Adrenal gland (tissue), 12 donors: ENCODE data around the gene DUSP22. TPM values are rescaled to one million over a fixed set of nuclear protein-coding genes. Genes with fewer than 3 reads are reported as not detected.

Experiments used
- DNase-seq, 7 donors: peaks; one replicate each; pipeline ENCODE4 v3.0.0-alpha.2; 2019 to 2020
- H3K27ac ChIP-seq, 5 donors: fragments of 200-600 bp; sonication (generic) in 4 of 5; 1 replicate in 3 of 5; 2 replicates in 2 of 5; pipeline versions ENCODE4 v1.5.1 to v1.8.0; 2016 to 2020; ENCODE audit warnings: mild to moderate bottlenecking in 1 of 5
- H3K27me3 ChIP-seq: fragments of 200-600 bp; 2 replicates; pipeline ENCODE4 v1.8.0; 2021
- H3K36me3 ChIP-seq, 2 donors: fragments of 200-600 bp; replicated peaks in 1 of 2; 1 replicate in 1 of 2; 2 replicates in 1 of 2; pipeline versions ENCODE4 v1.5.1 to v1.8.0; 2018 to 2022
- H3K4me1 ChIP-seq, 2 donors: fragments of 200-600 bp; replicated peaks in 1 of 2; 1 replicate in 1 of 2; 2 replicates in 1 of 2; pipeline versions ENCODE4 v1.5.1 to v1.8.0; 2018 to 2021
- H3K4me3 ChIP-seq, 4 donors: fragments of 200-600 bp; sonication (generic) in 3 of 4; one replicate each; pipeline ENCODE4 v1.5.1; 2016 to 2018
- H3K9me3 ChIP-seq, 3 donors: fragments of 200-600 bp; sonication (generic) in 1 of 3; replicated peaks in 1 of 3; 1 replicate in 2 of 3; 2 replicates in 1 of 3; pipeline versions ENCODE4 v1.5.1 to v1.8.0; 2016 to 2021
- CTCF ChIP-seq, 6 experiments: fragments of 450-650 bp in 4 of 6; fragments of 200-600 bp in 2 of 6; sonication (generic) in 1 of 6; IDR thresholded peaks; 1 replicate in 5 of 6; 2 replicates in 1 of 6; pipeline versions ENCODE4 v1.5.1 to v1.8.0; 2016 to 2021; ENCODE audit warnings: antibody characterized with exemption in 6 of 6, mild to moderate bottlenecking in 2 of 6, moderate library complexity in 1 of 6
- POLR2A ChIP-seq, 2 donors: fragments of 450-650 bp; IDR thresholded peaks; one replicate each; pipeline ENCODE4 v1.6.1; 2017; ENCODE audit warnings: antibody characterized with exemption in 2 of 2, mild to moderate bottlenecking in 2 of 2, moderate library complexity in 1 of 2
- WGBS, 4 donors: extraction: QIAGEN DNeasy Blood & Tissue Kit in 2 of 4; methylation state at CpG; one replicate each; pipeline versions ENCODE4 v1.1.5 to v1.1.7; 2013 to 2017; 5-methylcytosine and 5-hydroxymethylcytosine counted together
- intact Hi-C, 2 donors: fragments of 100-400 bp; cut with DNase I; formaldehyde crosslinking; loops; one replicate each; pipeline versions ENCODE4 v1.14.1 to v1.15.0; 2022 to 2023
- polyA plus RNA-seq, 3 donors: library from polyadenylated mRNA; stranded (reverse); fragments of 200-250 nt in 2 of 3; fragments of 350-450 nt in 1 of 3; fragmentation: Illumina TruSeq in 1 of 3; extraction: RNeasy Lipid Tissue Mini Kit (QIAGEN cat#74804) in 1 of 3; gene quantifications; one replicate each; pipeline ENCODE4 v1.2.3, GENCODE V29; 2013 to 2014
- total RNA-seq, 9 donors: library from RNA; depleted of rRNA in 4 of 9; stranded (reverse); fragments of >200 nt in 4 of 9; fragments of 120-200 nt in 1 of 9; fragmentation: NEBNext Ultra II Directional in 1 of 9; extraction: Animal tissue kit (Norgen Biotek cat#: 25700) in 1 of 9; gene quantifications; one replicate each; pipeline versions ENCODE4 v1.1.0 to v1.2.4, GENCODE V29; 2013 to 2023
- donor health status: healthy with polysubstance abuse.
- donor health status: Bipolar disorder and iron deficiency.
- donor health status: DM: yes; HTN: yes; CAD: no.
- donor health status: DM: no; HTN: no; CAD: no.
- donor health status: DM: no; HTN: no; CAD: no.
- donor health status: DM: yes; HTN: yes; CAD: no.

DUSP22 gene
- total and polyA plus RNA-seq, 12 donors: 16.7 to 39.3 (median 25.9) TPM

DNA sequence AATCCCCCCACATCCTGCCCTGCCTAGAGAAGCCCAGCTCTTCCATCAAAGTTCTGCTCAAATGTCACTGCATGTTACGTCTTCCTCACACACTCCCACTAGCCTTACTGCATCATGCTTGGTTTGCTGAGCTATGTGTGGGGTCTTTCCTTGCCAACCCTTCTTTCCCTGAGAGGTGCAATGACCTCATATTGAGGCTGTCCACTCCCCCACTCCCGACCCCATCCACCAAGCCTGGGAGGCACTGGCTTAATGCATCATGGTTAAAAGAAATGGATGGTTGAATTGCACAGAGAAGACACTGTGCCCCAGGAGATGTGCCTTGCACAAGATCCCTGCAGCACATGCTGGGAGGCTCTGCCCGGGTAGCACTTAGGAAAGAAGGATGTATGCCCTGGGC, 91.6 kb downstream of the DUSP22 start:
- DNase-seq: no peak
- Histone ChIP-seq H3K9me3 (no peaks in the 10 kb centered on the region), H3K27me3 (peaks cover 28% of the 10 kb centered on the region), H3K4me1 (no peaks in the 10 kb centered on the region), H3K4me3 (no peak overlapping the region), H3K27ac (no peak overlapping the region), H3K36me3 (no peaks in the 10 kb centered on the region)
- no peak for TF ChIP-seq POLR2A (IDR thresholded peaks at IDR 0.05)
- no peak for TF ChIP-seq CTCF (IDR thresholded peaks at IDR 0.05)
- WGBS, 4 donors: 51 to 68% (median 61%) methylated on average over 3 of the region's 3 CpGs
- intact Hi-C loops: no loop called here

DNA sequence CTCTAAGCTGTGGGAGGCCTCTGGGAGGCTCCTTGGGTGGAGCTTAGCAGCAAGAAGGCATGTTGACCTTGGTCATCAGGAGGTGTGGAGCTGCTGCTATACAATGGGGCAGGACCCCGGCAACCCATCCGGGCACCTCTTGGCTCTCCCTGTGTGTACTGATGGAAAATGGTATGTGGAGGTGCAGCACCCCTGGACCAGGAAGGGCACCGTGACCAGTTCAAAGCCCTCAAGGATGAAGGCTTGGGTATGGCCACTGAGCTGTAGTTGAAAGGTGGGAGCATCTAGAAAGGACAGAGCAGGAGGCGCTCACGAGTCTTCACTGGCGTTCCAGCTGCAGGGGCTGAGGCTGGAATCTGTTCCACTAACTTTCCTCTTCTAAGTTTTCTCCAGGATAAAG, 92.6 kb downstream of the DUSP22 start:
- no peak overlapping the region for H3K4me3 ChIP-seq
- WGBS, 4 donors: 81 to 89% (median 81%) methylated on average over 6 of the region's 6 CpGs
- H3K4me1 ChIP-seq: no peaks in the 10 kb centered on the region
- no peak overlapping the region for H3K27ac ChIP-seq
- no peaks in the 10 kb centered on the region for H3K36me3 ChIP-seq
- H3K9me3 ChIP-seq: no peaks in the 10 kb centered on the region
- peaks cover 25% of the 10 kb centered on the region for H3K27me3 ChIP-seq
- intact Hi-C loops: no loop called here
- TF ChIP-seq POLR2A (IDR thresholded peaks at IDR 0.05) (no peak), CTCF (IDR thresholded peaks at IDR 0.05) (no peak)
- no peak for DNase-seq

DNA sequence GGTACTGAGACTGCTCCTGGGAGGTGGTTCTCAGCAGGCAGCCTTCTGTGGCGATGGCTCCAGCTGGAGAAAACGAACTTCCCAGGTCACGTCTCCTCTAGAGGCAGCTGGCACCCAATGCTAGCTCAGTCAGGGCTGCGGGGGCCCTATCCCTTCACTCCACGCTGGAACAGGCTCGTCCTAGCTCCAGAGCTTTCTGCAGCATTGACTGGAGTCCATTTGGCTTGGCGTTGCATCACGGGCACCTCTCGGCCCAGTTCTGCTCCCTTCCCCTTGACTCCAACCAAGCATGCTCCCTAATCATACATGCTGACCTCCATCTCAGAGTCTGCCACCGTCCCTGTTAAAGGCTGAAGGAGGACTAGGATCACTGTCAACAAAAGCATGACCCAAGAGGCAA, 93.3 kb downstream of the DUSP22 start:
- Histone ChIP-seq H3K9me3 (no peaks in the 10 kb centered on the region), H3K27ac (no peak overlapping the region), H3K4me1 (no peaks in the 10 kb centered on the region), H3K4me3 (no peak overlapping the region), H3K36me3 (no peaks in the 10 kb centered on the region), H3K27me3 (peaks cover 27% of the 10 kb centered on the region)
- 75 to 91% (median 84%) methylated on average over 10 of the region's 10 CpGs for WGBS, 4 donors
- TF ChIP-seq POLR2A (IDR thresholded peaks at IDR 0.05) (no peak), CTCF (IDR thresholded peaks at IDR 0.05) (no peak)
- intact Hi-C loops: no loop called here
- DNase-seq: no peak

DNA sequence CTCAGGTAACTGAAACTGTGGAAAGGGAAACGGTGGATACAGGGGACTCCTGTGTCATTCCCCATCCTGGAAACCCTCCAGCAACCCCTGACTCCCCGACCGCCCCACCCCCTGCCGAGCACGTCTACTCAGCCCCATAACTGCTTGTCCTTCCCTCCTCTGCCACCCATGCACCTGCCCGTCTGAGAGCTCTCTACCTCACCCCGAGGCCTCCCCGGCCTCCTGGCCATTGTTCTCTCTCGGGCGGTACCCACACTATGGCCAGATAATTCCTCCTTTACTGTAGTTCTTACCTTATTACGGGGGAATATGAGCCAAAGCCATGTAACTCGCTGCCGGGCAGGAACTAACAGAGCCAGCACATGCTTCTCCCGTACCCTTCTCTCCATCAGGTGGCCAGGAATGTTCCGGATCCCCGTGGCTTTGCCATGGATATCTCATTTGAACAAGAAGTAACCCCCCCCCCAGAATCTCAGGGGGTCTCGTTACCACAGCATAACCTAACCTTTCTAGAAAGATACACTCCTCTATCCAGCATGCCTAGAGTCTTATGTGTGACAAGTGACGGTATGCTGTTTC, 94.5 kb downstream of the DUSP22 start:
- DNase-seq: no peak
- 86 to 89% (median 89%) methylated on average over 18 of the region's 18 CpGs for WGBS, 4 donors
- Histone ChIP-seq H3K27me3 (peaks cover 28% of the 10 kb centered on the region), H3K27ac (no peak overlapping the region), H3K9me3 (no peaks in the 10 kb centered on the region), H3K4me3 (no peak overlapping the region), H3K36me3 (no peaks in the 10 kb centered on the region), H3K4me1 (peaks cover 1 to 2% of the 10 kb centered on the region in 2 donors)
- intact Hi-C loops: no loop called here
- no peak for TF ChIP-seq CTCF (IDR thresholded peaks at IDR 0.05)
- TF ChIP-seq POLR2A (IDR thresholded peaks at IDR 0.05): no peak
